Measurements from ENCODE around the gene SP110.

GRCh38 chr2:230209422-230210051, 10.2 kb downstream of the SP110 start:
- TF ChIP-seq ATF3 (IDR thresholded peaks at IDR 0.05) (no peak), ATF3 (CRISPR knock-in tag; conservative IDR thresholded peaks at IDR 0.05) (no peak), IRF2 (CRISPR knock-in tag; IDR thresholded peaks at IDR 0.05) (no peak), POLR2A (conservative IDR thresholded peaks at IDR 0.05) (no peak), UBTF (IDR thresholded peaks at IDR 0.05; ENCODE audit: borderline replicate concordance in 1 of 2, low read depth in 2 of 2, low read length in 2 of 2) (no peak), MNT (conservative IDR thresholded peaks at IDR 0.05) (no peak), RFX5 (IDR thresholded peaks at IDR 0.05; ENCODE audit: low read depth, low read length) (no peak), CEBPB (tag; IDR thresholded peaks at IDR 0.05) (no peak)

Data from K562 (cell line).